Fibroblast of gingiva (primary cell): ENCODE measurements around the gene OR8B8.
"Not testable (repeated sequence)": the region's sequence is repeated elsewhere in the genome, so short reads cannot be mapped to it uniquely, and the experiment has no call there.

Source experiments
- DNase-seq: peaks from one replicate; pipeline ENCODE4 v3.0.0-alpha.2; 2011; ENCODE audit warnings: low read depth

Gene OR8B8, protein sequence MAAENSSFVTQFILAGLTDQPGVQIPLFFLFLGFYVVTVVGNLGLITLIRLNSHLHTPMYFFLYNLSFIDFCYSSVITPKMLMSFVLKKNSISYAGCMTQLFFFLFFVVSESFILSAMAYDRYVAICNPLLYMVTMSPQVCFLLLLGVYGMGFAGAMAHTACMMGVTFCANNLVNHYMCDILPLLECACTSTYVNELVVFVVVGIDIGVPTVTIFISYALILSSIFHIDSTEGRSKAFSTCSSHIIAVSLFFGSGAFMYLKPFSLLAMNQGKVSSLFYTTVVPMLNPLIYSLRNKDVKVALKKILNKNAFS

DNA sequence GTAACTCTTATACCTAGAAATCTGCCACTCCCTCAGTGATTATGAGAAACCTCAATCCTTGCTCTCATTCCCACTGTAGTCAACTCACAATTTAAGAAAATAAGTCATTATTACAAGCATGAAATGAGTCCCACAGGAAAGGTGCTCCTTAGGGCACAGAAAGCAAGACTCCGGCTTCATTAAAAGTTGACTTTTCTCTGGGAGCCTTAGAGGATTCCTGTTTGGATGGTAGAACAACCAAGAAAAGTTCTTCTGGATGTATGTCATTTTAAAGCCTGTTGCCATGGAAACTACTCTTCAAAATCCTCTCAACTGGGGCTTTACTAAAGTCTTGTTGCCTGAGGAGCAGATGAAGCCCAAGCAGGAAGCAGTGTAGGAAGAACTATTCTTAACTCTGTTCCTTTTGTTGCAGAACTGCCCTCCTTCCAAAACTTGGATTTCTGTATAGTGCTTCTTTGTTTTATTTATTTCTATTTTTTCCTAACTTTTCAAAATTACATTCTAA is at the start of gene OR8B8:
Gene OR8B8, minus strand, starts transcription at position 51 of the 505 bp plus-strand sequence. CDS start 4,611 bp downstream, outside the sequence.
- no peak for DNase-seq

DNA sequence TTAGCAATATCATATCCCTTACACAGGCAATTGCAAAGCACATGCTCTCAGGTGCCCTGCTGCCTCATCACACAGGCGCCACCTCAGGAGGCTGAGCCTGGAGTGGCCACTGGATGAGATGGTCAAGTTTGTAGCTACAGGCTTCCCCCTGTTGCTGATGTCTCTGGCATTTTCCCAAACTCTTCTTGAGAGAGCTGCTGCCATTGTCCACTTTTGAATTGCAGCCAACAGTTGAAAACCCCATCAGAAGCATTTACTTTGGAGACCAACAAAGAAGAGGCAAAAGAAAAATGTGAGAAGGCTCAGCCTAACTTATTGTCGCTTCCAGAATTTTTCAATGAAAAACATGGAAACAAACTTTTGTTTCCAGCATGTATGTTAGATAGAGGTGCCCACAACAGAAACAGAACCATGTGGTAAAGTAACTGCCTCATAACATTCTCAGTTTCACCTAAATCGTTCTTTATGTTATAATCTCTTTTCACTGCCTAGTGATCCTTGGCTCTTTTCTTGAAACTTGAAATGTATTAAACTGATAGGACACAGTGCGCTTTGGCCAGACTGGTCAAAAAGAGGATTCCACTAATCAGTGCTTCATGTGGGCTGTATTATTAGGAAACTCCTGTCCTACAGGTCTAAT is 47.6 kb upstream of the OR8B8 start:
- no peak for DNase-seq

DNA sequence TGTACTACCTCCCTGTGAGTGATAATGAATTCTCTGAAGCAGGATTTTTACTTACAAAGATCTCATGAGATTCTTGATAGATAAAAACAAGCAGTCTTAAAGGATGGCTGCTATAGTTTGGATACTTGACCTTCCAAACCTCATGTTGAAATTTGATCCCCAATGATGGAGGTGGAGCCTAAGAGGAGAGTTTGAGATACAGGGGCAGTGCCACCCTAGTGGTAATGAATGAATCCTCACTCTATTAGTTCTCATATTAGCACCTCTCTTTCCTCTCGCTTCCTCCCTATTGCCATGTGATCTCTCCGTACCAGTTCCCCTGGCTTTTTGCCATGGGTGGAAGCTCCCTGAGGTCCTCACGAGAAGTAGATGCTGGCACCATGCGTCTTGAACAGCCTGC is 37.9 kb upstream of the OR8B8 start:
- no peak for DNase-seq

DNA sequence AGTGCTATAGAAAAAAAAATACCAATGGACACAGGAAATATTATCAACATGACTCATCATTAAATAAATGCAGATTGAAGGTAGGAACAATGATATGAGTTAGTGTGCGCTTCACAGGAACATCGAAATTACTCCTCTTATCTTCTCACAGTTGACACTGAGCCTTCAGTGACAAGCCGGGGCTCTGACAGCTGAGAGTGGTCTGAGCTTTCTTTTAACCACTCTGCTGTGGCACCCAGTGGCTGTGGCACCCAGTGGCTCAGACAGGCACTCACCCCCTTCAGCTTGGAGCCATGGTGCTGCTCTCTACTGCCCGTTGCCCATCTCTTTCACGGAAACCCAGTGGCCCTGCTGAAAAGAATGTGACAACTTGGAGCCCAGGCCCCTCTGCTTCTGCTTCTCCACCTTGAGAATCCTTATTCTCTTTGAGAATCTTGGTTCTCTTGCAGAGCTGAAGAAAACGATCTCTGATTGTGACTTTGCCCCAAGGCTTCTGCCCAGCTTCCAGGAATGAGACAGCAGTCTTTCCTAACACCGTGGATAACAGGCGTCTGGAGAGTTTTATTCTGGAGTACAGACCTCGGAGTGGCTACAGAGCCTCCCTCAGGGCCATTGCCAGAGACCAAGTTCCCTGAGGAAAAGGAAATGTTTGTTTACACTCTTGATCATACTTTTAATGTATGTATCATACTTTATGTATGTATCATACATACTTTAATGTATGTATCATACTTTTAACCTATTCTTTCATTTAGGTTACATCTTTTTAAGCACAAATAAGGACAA is 37.1 kb upstream of the OR8B8 start:
- DNase-seq: peak; percentile 3

DNA sequence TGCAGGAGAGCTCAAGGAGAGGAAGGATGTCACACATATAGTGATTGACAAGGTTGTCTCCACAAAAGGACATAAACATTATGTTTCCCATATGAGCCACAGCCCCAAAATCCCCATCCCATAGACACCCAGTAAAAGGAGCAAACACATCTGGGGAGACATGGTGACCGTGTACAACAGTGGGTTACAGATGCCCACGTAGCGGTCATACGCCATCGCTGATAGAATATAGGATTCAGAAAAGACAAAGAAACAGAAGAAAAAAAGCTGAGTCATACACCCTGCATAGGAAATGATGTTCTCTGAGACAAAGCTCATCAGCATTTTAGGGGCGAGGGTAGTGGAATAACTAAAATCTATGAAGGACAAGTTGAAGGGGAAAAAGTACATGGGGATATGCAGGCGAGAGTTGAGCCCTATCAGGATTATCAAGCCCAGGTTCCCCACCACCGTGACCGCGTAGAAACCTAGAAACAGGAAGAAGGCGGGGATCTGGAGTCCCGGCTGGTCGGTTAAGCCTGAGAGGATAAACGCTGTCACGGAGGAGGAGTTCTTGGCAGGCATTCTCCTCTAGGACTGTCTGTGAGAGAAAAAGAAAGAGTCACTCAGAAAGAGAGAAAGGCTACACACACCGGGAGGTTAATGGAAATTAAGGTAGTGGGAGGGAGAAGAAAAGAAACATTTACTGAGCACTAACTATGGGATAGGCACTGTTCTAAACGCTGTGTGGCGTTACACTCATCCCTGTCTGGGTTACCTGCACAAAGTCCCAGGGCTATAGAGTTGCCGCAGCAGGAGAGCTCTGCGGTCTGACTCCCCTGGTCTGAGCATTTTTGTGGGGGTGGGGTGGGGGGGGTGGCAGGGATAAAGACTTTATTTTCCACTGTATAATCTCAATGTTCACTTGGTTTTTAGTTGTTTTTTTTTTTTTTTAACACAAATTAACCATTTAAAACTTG is 36.1 kb upstream of the OR8B8 start:
- DNase-seq: peak; percentile 36

DNA sequence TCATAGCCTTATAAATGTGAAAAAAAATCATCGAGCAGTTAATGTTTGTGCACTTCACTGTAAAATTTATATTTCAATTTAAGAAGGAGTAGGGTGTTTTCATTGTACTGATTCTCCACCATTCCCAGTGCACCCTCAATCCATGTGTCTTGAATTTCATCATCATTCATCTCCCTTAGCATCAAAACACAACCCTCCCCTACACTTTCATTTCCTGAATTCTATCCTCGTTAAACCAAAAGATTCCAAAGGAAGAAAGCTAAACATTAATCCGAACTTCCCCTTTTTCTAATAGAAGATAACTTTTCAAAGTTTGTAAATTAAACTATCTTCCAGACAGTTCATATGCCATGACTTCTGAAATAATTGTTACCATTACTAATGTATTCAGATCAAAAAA is 34.1 kb upstream of the OR8B8 start:
- DNase-seq: no peak

DNA sequence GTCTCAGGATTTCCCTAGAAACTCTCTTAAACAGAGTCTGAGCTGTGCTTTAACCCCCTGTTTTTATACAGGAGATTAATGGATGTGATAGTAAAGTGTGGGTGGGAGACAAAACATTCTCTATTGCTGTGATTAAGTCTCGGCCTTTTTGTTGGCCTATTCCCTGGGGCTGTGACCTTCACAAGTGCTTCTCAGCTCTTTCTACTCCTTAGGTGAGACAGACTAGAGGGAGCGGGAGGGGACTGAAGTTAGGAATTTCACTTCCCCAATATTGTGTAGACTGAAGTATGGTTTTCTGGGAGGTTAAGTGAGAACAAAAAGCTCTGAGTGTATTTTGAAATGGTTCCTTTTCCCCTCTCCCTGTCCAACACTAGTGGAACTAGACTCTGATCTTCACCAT is 29.8 kb upstream of the OR8B8 start:
- no peak for DNase-seq

DNA sequence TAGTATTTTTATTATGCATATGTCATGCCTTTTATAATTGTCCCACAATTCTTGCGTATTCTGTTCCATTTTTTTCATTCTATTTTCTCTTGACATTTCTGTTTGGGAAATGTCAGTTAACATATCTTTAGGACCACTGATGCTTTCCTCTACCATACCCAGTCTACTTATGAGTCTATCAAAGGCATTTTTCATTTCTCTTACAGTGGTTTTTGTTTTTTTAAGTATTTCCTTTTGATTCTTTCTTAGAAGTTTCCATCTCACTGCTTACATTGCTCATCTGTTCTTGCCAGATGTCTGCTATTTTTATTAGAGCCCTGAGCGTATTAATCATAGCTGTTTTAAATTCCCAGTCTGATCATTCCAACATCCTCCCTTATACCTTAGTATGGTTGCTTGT is 29.3 kb upstream of the OR8B8 start:
- no peak for DNase-seq

DNA sequence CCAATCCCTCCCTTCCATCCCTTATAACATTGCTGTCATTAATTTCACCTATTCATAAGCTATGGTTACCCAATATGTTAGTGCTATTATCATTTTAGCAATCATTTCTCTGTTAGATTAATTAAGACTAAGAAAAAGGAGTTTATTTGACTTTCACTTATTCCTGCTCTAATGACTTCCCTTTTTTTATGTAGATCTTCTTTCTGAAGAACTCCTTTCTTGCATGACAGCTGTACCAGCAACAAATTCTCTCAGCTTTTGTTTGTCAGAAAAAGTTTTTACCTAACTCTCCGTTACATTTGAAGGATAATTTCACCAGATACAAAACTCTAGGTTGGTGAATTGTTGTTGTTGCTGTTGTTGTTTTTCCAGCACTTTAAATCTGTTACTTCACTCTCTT is 28.6 kb upstream of the OR8B8 start:
- DNase-seq: no peak

DNA sequence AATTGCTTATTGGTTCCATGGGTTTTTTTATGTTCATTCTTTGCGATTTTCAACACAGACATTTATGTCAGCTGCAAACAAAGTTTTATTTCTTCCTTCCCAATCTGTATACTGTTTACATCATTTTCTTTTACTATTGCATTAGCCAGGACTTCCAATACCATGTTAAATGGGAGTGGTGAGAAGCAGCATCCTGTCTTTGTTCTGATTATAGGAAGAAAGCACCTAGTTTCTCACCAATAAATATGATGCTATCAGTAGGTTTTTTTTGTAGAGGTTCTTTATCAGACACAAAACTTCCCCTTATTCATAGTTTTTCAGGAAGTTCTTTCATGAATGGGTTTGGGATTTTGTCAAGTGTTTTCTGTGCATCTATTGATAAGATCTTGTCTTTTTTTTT is 28.0 kb upstream of the OR8B8 start:
- DNase-seq: no peak

DNA sequence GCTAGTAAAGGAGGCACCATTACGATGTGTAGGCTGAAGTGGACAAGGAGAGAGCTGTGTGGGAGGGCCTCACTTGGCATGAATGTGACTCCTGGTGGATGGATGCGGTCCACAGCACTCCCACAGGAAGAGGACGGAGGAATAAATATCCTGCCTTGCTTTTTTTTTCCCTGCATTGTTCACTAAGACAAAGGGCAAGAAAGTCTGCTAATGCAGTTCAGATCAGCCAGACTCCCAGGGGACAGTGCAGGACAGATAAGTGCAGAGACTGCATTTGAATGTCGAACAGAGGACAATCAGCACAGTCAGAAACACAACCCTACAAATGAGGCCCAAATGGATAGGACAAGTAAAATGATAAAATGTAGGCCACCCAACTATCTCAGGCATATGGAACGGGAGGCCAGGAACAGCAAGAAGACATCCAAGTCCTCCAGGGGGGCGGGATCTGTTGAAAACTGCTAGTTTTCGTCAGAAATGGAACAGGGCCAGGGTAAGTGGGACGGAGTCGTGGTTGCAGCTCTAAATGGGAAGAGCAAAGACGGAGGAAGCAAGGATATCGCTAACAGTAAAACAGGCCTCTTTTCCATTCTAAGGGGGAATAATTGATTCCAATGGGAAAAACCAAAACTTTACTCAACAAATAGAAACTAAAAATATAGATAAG is 25.2 kb upstream of the OR8B8 start:
- no peak for DNase-seq

DNA sequence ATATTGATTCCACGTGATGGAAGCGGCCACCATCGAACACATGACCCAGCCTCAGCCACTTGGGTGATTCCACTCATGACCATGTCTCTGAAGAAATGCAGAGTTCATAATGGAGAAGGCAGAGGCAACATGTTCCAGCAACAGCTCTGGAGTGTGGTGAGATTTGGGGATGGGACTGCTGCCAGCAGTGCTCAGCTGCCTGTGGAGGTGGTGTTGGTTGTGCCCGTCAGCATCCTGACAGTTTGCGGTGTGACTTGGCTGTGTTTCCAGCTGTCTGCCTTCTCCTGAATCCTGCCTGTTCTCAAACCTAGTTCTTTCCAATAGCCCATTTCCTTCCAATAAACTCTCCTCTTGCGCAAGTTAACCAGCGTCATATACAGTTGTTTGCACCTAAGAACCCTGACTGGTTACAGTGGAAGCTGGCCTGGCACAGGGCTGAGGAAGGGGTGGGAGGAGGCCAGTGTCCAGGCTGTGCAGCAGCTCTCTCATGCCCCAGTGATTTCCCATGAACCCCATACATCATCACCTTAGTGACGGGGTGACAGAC is 22.0 kb upstream of the OR8B8 start:
- DNase-seq: no peak

DNA sequence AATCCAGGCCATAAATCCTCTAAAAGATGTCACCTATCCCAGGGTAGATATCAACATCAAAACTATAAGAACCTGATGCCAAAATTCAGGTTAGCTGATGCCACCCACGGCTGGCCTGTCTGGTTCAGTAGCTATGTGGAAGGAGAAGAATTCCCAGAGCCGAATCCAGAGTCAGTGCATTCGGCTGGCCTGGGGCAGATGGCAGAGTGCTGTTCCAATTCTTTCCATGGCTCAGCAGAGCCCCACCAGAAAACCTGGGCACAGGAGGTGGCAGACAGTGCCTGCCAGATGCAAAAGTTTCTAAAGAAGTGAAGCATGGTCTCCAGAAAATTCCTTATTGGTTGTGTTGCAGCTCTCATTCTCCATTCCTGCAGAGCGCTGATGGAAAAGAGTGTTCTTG is 19.9 kb upstream of the OR8B8 start:
- no peak for DNase-seq

DNA sequence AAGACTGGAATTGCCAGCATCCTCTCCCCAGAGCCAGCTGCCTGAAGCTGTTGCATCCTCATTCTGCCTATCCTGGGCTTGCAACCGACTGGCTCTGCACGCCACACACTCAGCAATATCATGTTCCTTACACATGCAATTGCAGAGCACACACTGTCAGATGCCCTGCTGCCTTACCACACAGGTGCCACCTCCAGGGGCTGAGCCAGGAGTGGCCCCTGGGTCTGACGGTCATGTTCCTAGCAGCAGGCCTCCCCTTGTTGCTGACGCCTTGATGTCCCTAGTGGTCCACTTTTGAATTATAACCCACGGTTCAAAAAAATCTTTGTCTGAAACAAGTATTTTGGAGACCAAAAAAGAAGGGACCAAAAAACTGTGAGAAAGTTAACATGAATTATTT is 18.5 kb upstream of the OR8B8 start:
- DNase-seq: no peak

DNA sequence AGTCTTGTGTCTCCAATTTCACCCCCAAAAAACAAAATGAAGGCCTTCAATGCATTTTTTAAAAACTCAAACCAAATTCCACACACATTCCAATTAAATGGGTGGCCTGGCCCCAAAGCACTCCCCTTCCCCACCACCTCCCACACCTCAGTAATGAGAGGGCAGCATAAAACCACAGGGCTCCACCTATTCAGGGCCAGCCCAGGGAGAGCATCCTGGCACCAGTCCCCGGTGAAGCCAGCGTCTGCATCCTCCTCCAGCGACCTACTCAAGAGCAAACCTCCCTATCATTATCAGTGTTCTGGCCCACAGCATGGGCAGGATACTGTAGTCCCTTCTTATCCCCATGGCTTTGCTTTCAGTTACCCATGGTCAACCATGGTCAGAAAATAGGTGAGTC is 17.8 kb upstream of the OR8B8 start:
- no peak for DNase-seq

DNA sequence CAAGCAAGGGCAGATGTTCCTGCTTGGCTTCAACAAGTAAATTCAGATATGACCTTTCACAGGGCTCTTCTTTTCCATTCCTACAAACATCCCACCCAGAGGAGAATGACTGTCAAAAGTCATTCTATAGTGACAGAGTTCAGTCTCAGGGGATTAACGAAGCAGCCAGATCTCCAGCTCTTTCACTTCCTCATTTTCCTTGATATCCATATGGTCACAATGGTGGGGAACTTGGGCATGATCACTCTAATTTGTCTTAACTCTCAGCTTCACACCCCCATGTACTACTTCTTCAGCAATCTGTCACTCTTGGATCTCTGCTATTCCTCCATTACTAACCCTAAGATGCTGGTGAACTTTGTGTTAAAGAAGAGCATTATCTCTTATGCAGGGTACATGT is 15.0 kb upstream of the OR8B8 start:
- DNase-seq: no peak

DNA sequence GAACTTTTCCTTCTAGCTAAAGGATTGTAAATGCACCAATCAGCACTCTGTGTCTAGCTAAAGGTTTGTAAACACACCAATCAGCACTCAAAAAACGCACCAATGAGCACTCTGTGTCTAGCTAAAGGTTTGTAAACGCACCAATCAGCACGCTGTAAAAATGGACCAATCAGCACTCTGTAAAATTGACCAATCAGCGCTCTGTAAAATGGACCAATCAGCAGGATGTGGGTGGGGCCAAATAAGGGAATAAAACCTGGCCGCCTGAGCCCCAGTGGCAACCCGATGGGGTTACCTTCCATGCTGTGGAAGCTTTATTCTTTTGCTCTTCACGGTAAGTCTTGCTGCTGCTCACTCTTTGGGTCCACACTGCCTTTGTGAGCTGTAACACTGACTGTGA is 13.9 kb upstream of the OR8B8 start:
- not testable (repeated sequence) for DNase-seq

DNA sequence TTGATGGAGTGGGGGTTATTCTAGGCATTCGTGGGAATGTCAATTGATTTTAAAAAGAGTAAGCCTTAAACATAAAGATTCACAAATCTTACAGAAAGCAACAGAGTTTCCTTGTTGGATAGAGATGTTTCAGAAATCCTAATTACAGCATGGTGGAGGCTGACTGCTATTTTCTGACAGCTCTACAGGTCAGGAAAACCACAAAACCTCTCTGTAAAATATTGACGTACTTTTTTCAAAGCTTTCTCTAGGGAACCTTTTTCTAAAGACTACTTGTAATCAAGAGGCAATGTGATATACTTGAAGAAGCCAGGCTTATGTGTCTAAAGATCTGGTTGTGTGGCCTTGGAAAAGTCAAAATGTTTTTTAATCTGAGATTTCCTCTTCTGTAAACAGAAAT is 9.1 kb upstream of the OR8B8 start:
- DNase-seq: no peak

DNA sequence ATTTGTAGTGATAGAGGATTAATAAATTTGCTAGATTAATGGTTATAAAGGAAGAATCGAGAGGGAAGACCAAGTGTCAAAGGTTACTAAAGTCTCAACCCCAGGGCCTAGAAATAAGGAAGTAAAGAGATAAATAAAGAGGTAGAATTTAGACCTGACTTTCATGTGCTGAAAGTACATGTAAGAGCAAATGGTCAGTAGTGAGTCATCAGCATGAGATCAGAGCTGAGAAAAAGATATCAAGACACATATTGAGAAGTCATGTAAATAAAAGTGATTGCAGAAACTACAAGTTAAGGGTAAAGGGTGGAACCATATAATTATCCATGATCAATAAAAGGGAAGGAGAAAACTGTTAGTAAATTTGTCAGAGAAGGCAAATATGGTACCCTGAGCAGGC is 1.4 kb upstream of the OR8B8 start:
- DNase-seq: no peak

DNA sequence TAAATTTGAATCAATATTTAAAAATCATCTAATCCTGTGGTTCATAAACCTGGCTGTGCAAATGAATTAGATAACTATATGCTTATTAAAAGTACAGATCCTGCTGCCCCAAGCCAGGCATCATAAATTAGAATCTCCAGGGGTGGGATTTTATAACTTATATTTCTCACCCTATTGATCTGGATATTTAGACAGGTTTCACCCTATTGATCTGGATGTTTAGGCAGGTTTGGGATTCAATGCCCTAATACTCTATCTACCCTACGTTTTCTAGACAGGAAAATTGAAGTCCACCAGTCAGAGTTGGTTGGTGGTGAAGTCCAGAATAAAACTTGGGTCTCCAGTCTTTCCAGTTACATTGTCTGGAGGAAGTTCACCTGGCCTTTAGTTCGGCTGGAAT is 2.6 kb downstream of the OR8B8 start:
- no peak for DNase-seq

DNA sequence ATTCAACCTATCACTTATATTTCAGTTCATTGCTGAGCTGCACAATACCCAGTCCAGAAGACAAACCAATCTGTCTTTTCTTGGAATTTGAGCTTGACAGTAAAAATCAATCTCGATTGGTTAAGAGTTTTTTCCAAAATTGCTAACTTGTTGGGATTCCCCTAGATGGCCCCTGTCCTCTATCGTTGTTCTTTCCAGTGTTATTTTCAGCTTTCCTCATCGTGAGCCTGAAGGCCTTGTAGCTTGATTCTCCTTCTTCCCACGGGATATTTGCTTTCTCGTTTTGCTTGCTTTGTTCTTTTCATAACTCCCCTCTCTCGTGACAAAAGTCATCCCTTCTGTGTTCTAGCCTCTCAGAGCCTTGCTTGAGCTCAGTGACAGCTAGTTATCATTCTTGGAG is 3.1 kb downstream of the OR8B8 start:
- DNase-seq: no peak
